HL-60/S4 (cell line): Measurements from ENCODE around the gene WNT6.

Experiments
- in situ Hi-C: fragments of 300-500 bp; cut with MboI; formaldehyde crosslinking; loops from 2 replicates; pipeline ENCODE4 v1.14.3; 2022; ENCODE audit warnings: low sequenced_read_pairs

Gene WNT6

DNA sequence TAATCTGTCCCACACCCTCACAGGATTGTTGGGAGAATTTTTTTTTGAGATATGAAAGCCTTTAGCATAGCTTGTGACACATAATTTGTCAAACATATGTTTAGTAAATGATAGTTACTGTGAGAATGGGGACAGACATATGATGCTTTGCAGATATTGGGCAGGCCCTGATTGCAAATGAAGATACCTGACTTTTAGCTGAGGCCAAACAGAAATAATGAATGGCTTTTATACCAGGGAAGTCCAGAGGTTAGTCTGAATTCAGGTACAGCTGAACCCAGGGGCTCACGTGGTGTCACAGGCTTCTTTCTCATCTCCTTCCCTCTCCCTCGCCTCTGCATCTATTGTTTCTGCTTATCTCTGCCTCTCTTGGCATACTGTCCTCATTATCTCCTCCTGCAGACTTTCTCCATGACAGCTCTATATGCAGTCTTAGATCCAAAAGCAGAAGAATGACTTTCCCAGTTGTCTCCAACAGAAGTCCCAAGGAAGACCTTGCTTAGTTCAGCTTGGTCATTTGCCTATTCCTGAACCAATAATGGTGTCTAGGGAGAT lies 16.2 kb downstream of the WNT6 start:
- in situ Hi-C loops: no loop called here

DNA sequence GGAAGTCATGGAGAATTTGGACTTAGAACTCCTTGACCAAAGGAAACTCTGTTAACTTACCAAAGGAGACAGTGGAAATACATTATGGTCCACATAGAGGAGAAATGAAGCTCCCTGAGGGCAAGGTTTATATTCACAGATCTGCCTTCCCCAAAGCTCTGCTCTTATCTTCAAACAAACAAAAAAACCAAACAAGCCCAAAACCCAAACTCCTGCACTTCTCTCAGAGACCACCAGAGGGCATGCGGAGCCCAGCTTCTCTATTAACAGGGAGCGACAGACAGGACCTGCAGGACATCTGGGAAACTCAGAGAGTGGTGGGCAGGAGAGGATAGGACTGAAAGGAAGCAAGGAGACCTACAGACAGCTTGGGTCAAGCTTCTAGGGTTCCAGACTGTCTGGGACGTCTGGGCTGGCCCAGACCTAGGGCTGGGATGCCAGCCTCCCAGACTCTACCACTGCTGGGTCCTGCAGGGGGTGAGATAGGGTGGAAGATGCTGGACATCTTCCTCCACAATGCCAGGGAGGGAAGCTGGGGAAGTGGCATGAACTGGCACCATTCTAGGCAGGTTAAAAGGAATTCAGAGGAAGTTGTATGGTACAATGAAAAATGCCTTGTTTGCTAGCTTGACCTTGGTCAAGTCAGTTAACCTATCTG lies 17.1 kb downstream of the WNT6 start:
- in situ Hi-C loops: no loop called here

DNA sequence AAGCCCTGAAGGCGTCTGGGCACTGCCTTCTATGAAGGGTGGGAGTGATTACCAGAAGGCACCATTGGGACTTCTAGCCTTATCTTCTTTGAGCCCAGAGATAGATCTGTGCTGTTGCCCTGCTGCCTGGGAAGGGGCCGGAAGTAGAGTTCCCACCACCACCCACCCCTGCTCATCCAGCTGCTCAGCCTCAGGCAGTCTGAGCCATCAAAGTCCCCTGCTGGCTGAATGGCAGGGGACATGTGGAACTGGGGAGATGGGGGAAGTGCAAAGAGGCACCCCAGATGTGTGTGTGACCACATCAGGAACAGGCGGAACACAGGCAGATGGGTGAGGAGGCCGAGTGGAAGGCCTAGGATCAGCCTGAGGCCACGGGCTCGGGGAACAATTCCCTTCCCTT lies 17.7 kb downstream of the WNT6 start:
- in situ Hi-C loops: no loop called here

DNA sequence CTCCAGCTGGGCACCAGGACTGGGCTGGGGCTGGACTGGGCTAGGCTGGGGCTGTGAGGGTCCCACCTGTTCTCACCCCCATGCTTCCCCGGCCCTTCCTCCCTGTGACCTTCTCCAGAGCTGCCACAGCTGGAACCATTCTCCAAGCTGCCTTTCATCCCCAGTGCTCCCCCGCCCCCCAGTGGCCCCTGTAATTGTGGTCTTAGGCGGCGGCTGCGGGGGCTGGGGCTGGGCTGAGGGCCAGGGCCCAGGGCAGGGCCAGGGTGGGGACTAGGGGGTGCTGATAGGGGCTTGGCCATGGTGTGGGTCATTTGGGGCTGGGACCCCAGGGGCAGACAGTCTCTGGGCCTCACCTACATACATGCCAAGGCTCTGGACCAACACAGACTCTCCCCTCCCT lies 18.3 kb downstream of the WNT6 start:
- in situ Hi-C loops: no loop called here

DNA sequence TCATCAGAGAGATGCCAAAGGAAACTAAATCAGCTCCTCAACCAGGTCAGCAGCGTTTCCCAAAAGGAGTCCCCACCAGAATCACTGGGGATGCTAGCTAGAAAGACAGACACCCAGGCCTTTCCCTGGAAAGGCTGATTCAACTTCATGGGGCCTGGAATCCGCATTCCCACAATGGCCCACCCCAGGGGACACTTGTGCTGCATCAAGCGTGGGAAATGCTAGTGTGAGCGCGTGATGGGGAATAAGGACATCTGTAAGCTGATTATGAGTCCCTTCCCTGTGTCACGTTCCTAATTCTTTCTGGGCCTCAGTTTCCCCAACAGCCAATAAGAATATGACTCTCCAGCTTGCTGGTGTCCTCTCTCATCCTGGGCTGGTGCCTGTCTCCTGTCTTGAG lies 18.9 kb downstream of the WNT6 start:
- in situ Hi-C loops: no loop called here

DNA sequence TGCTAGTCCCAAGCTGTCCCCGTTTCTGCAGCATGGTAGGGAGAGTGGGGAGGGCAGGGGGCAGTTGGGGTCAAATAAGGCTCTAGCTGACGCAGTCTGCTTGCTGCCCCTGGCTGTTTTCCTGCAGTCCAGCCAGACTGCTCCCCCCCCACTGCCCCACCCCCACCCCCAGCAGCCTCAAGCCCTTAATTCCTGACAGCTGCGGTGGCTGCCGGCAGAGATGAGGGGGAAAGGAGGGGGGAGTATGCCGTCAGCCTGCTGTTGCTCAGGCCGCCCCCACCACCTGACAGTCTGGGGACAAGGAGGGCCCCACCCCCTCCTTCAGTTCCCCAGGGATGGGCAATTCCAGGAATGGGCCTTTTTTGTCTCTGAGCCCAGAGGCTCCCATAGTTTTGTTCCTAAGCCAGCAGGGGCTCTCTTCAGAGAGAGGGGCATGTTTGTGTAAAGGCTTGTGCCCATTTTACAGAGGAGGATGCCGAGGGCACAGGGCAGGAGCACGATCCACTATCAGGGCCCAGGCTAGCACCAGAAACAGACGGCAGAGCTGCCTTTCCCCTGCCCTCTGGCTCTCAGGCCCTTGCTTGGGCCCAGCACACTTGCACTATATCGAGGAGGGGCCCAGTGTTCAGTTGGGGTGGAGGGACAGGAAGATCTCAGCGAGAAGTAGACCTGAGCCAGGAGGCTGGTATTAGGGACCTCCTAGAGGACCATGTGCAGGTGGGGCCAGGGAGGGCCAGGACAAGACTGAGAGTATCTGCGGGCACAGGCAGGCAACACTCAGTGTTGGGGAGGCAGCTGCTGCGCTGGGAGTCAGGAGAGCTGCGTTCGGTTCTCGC lies 19.5 kb downstream of the WNT6 start:
- in situ Hi-C loops: no loop called here

DNA sequence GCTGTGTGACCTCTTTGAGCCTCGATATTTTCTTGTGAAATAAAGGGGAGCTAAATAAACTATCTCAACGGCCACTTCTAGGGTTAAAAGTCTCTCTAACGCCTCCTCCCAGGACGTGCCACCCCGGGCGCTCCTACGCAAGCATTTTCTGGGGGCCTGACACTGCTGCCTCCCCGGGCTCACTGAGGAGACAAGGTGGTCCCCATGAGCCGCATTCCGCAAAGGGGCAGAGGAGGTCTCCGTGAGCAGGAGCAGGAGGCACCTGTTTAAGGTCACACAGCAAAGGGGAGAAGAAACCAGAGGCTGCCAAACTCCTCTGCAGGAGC lies 20.1 kb downstream of the WNT6 start:
- in situ Hi-C loops: no loop called here

DNA sequence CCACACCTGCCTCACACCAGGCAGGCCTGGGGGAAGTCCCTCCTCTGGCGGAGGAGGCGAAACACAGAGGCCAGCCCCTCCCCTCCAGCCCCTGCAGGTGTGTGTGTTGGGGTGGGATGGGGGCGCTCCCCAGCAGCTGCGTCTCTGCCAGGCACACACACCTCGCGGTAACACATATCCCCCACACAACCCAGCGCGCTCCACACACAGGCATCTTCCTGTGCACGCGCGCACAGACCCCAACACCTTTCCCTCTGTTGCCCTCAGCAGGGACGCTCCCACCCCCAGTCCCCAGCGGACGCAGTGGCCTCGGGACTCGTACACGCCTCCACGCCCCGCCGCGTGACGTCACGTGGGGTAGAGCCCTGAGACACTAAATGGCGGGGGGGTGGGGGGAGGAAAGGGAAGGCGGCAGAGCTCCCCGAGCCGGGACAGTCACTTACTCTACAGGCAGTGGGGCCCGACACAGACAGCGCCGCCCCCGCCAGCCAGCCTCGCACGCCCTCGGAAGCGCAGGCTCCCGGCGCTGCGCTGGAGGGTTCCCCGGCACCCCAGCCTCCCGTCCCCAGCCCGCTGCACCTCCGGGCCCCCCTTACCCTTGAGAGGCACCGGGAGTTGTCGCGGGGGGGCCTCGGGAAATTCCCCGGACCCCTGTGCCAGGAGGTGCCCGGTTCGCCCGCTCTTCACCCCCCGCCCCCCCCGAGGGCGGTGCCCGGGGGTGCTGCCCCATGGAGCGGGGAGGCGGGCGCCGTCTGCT lies 20.7 kb downstream of the WNT6 start, which contains the start of gene WNT10A:
Gene WNT10A, plus strand, starts transcription at position 751 of the 757 bp plus-strand sequence. CDS start 144 bp downstream, outside the sequence.
- in situ Hi-C loops: no loop called here

DNA sequence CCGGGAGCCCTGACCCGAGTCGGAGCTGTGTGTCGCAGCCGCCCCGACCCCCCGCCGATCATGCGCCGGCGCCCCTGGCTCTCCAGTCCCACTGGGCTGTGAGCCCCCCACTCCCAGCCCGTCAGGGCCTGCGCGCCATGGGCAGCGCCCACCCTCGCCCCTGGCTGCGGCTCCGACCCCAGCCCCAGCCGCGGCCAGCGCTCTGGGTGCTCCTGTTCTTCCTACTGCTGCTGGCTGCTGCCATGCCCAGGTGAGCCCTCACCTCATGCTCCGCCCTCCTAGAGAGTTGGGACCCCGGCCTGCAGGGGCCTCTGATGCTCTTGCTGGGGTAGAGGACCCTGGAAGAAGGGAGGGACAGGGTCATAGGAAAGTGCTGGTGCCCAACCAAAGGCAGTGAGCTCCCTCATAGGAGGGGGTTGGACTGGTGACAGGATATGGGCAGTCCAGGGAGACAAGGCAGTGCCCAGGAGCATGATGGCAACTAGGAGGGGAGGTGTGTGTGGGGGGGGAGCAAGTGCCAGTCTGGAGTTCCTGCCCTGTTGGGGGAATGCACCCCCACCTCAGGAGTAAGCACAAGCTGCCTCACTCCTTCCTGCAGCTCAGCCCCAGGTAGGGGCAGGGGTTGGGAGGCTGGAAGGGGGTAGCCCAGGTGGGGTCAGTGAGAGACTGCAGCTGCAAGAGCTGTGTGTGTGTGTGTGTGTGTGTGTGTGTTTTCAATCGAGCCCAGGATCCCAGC lies 21.4 kb downstream of the WNT6 start:
- in situ Hi-C loops: no loop called here

DNA sequence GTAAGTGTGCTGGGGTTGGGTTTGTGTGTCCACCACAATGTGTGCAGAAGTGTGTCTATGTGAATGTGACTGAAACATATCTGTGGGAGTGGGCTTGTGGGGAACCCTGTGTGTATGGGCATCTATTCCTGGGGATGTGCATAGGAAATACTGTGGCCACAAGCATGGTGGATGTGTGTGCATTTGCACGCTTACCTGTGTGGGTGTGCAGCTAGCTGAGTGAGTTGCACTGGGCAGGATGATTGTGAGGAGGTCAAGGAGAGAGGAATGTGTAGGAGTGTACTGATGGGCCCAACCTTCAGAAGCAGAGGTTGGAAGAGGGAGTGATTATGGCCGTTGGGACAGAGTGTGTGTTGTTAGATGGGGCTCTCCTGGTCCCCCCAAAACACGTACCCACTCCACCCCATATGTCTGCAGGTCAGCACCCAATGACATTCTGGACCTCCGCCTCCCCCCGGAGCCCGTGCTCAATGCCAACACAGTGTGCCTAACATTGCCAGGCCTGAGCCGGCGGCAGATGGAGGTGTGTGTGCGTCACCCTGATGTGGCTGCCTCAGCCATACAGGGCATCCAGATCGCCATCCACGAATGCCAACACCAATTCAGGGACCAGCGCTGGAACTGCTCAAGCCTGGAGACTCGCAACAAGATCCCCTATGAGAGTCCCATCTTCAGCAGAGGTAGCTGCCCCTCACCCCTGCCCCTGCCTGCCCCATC lies 22.3 kb downstream of the WNT6 start:
- in situ Hi-C loops: no loop called here

DNA sequence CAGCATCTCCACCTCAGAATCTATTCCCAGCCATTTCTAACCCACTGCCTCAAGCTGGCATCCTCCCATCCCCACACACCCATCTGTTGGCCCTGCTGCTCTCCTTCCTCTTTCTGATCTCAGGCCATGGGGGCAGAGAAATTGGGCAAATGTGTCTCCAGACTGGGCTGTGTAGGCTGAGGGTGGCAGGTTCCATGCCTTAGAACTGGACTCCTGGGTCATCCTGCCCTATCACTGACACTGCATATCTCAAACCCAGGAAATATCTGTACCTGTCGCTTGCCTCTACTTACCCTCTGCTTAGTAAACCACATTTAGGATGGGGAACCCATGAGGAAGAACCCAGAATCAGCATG lies 22.8 kb downstream of the WNT6 start:
- in situ Hi-C loops: no loop called here

DNA sequence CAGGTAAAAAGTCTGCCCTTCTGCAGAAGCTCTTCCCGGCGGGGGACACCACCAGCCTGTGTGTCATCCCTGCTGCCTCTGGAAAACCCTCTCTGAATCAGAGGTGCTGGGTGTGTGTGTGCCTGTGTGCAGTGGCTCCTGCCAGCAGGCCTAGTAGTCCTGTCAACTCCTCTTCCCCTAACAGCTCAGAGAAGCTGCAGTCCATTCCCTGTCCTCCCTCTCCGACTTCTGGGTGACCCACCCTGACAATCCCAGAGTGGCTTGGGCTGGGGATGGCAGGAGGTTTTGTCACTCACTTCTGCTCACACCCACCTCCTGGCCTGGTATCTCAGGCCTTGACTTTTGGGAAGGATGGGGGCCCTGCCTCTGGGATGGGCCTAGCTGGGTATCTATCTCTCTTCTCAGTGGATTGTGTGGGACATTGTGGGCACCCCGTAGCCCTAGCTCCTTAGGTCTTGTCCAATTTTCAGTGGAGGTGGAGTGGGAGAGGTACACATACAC lies 23.3 kb downstream of the WNT6 start:
- in situ Hi-C loops: no loop called here

DNA sequence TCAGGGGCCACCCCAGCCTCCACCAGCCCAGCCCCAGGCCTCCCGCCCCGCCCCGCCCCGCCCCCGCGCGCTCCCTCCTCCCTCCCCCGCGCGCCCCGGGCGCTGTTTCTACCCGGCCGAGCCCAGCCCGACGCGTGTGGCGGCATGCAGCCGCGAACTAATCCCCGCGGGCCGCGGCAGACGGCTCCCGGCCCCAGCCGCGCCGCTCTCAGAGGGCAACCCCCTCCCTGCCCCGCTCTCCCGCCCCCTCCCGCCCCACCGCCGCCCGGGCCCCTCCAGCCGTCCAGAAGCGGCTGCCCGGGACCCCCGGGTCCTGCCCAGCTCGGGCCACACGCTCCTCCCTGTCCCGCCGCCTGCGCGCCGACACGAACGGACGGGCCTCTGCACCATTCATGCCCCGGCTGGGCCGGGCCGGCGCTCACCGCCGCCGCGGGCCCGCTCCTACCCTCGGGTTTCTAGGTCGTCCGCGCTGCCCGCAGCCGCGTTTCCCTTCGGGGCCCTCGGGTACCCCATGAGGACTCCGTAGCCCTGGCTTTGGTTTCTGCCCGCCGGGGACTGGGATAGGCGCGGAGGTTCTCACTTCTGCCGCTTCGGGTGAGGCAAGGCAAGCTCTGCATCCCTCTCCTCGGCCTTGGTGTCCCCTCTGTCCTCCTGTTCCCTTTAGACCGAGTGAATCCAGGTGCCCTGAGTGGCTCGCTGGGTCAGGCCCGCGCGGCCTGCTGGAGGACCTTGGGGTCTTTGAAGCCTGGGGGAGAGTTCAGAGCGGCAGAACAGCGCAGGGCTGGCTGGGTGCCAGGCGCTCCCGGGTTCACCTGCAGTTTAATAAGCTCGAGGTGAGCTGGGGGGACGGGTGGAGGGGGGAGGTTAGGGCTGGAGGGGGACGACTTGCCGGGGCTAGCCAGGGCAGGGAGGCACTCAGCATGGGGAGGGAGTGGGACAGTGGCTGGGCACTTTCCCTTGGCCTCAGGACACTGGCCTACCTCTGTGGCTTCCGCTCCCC lies 24.2 kb downstream of the WNT6 start:
- in situ Hi-C loops: no loop called here

DNA sequence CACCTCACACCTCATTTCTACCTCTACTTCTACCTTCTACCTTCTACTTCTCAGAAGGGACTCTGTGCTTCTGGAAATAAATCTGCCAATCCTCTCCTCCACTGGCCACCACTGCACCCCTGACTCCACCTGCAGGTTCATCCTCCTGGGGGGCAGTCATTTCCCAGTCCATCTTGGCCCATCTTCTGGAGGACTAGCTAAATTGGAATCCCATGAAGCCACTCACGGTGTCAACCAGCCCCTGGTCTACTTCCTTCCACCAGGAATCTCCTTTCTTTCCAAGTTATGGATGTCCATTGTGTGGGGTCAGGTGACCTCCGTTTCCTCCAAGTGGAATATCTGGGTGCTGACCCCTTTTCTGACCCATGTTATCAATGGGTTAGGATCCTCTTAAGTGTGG lies 24.9 kb downstream of the WNT6 start:
- in situ Hi-C loops: no loop called here

DNA sequence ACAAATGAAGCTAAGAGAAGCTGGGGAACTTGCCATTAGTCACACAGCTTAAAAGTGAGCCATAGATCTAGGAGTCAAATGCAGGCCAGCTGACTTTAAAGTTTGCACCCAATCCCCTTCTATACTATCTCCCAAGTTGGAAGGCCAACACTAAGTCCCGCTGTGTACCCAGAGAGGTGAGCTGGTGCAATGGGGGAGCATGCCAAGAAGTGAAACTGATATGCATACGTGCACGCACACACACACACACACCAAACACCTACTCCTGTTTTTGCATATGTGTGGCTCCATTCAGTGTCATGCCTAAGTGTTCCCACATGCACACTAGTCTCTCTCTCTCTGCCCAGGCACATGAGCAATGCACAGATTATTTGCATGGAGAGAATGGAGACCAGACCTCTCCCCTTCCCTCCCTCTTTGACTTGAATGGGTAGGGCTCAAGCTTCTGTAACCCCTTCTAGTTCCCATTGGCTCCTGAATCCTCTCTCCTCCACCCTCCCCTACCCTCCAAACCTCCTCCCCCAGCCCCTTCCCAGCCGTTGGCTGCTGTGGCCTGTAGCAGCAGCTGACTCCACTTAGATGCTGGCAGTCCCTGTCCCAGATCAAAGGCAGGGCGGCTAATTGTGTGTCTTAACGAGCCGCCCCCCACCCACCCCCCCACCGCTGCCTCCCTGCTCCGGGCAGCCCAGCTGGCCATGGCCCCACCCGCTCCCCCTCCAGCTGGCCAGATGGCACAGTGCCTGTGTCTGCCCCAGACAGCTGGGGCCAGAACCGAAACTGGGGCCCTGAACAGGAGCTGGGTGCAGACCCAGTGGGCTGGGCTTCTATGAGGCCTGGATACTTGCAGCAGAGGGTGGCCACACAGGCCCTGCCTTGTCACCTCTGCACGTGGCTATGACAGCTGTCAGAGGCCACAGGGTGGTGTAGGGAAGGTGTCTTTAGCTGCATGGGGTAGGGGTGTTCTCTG lies 26.7 kb downstream of the WNT6 start:
- in situ Hi-C loops: no loop called here

DNA sequence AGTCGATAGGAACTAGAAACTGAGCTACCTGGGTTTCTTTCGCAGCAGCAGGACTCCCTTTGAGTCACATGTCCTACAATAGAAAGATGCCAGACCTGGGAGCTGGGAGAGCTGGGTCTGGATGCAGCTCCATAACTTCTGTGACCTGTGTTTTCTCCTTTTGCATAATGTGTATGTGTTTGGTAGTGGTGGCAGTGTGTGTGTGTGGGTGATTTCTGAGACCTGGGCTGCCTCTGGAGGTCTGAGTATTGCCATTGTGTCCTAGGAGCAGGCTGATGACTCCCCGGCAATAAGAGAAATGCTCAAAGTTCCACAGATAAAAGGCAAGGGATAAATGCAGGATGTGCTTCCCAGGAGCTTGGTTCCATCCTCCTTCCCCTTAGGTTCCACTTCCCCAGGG lies 27.5 kb downstream of the WNT6 start:
- in situ Hi-C loops: no loop called here

DNA sequence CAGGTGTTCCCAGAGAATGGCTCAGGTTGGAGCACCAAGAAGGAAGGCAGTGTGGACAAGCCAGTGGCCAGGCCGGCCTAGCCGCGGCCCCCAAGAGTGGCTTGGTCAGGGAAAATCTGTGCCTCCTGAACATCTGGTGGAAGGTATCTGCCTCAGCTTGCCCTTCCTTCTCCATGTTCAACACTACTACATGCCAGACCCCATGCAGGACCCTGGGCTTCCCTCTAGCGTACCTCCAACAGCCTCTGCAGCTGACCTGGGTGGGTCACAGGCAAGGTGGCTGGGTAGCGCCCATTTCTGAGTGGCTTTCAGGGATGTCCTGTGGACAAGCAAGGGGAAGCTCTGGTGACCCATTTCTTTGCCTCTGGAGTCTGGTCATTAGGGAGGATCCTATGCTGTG lies 28.7 kb downstream of the WNT6 start:
- in situ Hi-C loops: no loop called here

DNA sequence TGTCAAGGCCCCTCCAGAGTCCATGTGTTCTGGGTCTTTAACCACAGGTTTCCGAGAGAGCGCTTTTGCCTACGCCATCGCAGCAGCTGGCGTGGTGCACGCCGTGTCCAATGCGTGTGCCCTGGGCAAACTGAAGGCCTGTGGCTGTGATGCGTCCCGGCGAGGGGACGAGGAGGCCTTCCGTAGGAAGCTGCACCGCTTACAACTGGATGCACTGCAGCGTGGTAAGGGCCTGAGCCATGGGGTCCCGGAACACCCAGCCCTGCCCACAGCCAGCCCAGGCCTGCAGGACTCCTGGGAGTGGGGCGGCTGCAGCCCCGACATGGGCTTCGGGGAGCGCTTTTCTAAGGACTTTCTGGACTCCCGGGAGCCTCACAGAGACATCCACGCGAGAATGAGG lies 30.3 kb downstream of the WNT6 start:
- in situ Hi-C loops: no loop called here
